GM11168 (cell line): ENCODE results near the gene KCNH2.

Experiments
- in situ Hi-C: fragments of 300-500 bp; cut with MboI; formaldehyde crosslinking; loops from one replicate; pipeline ENCODE4 v1.12.0; 2022; ENCODE audit warnings: low sequenced_read_pairs; ENCODE audit not compliant: unreplicated experiment

Gene KCNH2

GRCh38 chr7:150952331-150953050 lies 25.6 kb downstream of the KCNH2 start:
- in situ Hi-C loops, result no loop called here

GRCh38 chr7:150951521-150951920 lies 26.6 kb downstream of the KCNH2 start:
- in situ Hi-C loops, result no loop called here

- in situ Hi-C loops, result no loop called here
Observed at GRCh38 chr7:150951181-150951520, 27.0 kb downstream of the KCNH2 start.

- in situ Hi-C loops, result no loop called here
Observed at GRCh38 chr7:150950496-150951180, 27.5 kb downstream of the KCNH2 start.

GRCh38 chr7:150949971-150950491 lies 28.1 kb downstream of the KCNH2 start:
- in situ Hi-C loops, result no loop called here

- in situ Hi-C loops, result no loop called here
Observed at GRCh38 chr7:150949564-150949963, 28.6 kb downstream of the KCNH2 start.

- in situ Hi-C loops, result no loop called here
Observed at GRCh38 chr7:150948791-150949251, 29.3 kb downstream of the KCNH2 start.

- in situ Hi-C loops, result no loop called here
Observed at GRCh38 chr7:150947761-150948651, 30.1 kb downstream of the KCNH2 start.

GRCh38 chr7:150947241-150947745 lies 30.8 kb downstream of the KCNH2 start:
- in situ Hi-C loops, result no loop called here

- in situ Hi-C loops, result no loop called here
Observed at GRCh38 chr7:150946421-150947240, 31.5 kb downstream of the KCNH2 start.

GRCh38 chr7:150945853-150946420 lies 32.2 kb downstream of the KCNH2 start:
- in situ Hi-C loops, result no loop called here

GRCh38 chr7:150945171-150945852 lies 32.8 kb downstream of the KCNH2 start:
- in situ Hi-C loops, result no loop called here

GRCh38 chr7:150944066-150945042 lies 33.8 kb downstream of the KCNH2 start:
- in situ Hi-C loops, result no loop called here

- in situ Hi-C loops, result no loop called here
Observed at GRCh38 chr7:150943453-150943814, 34.7 kb downstream of the KCNH2 start.

- in situ Hi-C loops, result no loop called here
Observed at GRCh38 chr7:150942591-150943452, 35.3 kb downstream of the KCNH2 start.

- in situ Hi-C loops, result no loop called here
Observed at GRCh38 chr7:150942001-150942590, 36.0 kb downstream of the KCNH2 start.
